SK-N-SH (cell line): ENCODE results near the gene C5orf52.

ENCODE experiments used
- CTCF ChIP-seq: fragments of 200-600 bp; sonication (generic); IDR thresholded peaks from 2 replicates; pipeline ENCODE4 v1.6.1; 2017; ENCODE audit warnings: antibody characterized with exemption, mild to moderate bottlenecking, moderate library complexity
- GATA2 ChIP-seq: sonication (generic); formaldehyde crosslinking; IDR thresholded peaks from 2 replicates; pipeline ENCODE4 v1.5.0; 2020; ENCODE audit warnings: mild to moderate bottlenecking, missing genetic modification reagents
- IRF3 ChIP-seq: fragments of 150-350 bp; IDR thresholded peaks from 2 replicates; pipeline ENCODE4 v1.6.1; 2016; ENCODE audit warnings: mild to moderate bottlenecking, low read depth, low read length
- RCOR1 ChIP-seq: fragments of 150-350 bp; IDR thresholded peaks from 2 replicates; pipeline ENCODE4 v1.6.1; 2017; ENCODE audit warnings: antibody characterized with exemption, low read length
- REST ChIP-seq: IDR thresholded peaks from 2 replicates; pipeline ENCODE4 v1.6.1; 2012; ENCODE audit warnings: mild to moderate bottlenecking, low read depth, low read length, moderate library complexity
- RFX5 ChIP-seq: IDR thresholded peaks from 2 replicates; pipeline ENCODE4 v1.6.1; 2012; ENCODE audit warnings: mild to moderate bottlenecking, improper control_type of control experiment, low read length
- TCF12 ChIP-seq: IDR thresholded peaks from 2 replicates; pipeline ENCODE4 v1.4.0; 2012

GRCh38 chr5:157713830-157714595 is 42.7 kb downstream of the C5orf52 start:
- no peak for TF ChIP-seq TCF12
- no peak for TF ChIP-seq CTCF
- no peak for TF ChIP-seq RCOR1
- TF ChIP-seq RFX5 = no peak
- no peak for TF ChIP-seq IRF3
- TF ChIP-seq REST = no peak
- TF ChIP-seq GATA2 = no peak
